ENCODE measurements around the gene C12orf76. TPM values are rescaled to one million over a fixed set of nuclear protein-coding genes. Genes with fewer than 3 reads are reported as not detected.

The C12orf76 gene
- total and polyA plus RNA-seq, 2 of the 13 experiments (the other 11 are each of a cell fraction or from before 2014, with no cell fraction given) = 15.8 to 38.4 TPM

DNA sequence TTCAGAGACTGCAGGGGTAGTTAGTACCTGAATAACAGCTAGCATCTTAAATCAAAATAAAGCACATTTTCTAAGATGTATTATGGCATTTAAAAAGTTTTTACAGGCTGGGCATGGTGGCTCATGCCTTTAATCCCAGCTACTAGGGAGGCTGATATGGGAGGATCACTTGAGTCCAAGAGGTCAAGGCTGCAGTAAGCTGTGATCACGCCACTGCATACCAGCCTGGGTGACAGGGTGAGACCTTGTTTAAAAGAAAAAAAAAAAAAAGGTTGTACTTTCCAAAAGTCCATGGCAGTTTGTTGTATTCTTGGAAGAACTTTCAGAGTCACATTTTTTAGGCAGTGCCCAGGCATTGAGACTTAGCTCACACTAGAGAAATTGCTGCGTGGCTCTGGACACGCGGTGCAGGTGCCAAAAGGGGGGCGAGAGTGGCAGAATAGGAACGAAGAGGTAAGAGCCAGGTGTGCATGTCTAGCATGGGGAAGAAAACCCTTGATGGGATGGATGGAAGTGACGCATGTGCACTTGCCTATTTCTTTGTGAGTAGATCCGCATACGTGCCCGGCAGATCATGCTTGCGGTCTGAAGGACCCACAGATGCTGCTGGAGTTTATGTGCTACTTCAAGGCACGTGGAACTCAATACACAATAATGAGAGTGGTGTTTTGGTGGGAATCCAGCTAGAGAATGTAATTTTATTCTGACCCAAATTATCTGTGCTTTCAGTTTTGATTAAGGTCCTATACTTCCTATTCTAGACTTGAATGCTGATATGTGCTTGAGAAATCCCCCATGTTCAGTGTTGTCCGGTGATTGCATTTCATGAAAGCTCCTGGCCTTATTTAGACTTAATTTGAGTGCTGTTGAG lies 37.2 kb downstream of the C12orf76 start (continued):
- TF ChIP-seq, protein P1, sequence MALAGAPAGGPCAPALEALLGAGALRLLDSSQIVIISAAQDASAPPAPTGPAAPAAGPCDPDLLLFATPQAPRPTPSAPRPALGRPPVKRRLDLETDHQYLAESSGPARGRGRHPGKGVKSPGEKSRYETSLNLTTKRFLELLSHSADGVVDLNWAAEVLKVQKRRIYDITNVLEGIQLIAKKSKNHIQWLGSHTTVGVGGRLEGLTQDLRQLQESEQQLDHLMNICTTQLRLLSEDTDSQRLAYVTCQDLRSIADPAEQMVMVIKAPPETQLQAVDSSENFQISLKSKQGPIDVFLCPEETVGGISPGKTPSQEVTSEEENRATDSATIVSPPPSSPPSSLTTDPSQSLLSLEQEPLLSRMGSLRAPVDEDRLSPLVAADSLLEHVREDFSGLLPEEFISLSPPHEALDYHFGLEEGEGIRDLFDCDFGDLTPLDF (CRISPR knock-in tag; IDR thresholded peaks at IDR 0.05) = no peak
- no peak for TF ChIP-seq ZNF672 (CRISPR knock-in tag; IDR thresholded peaks at IDR 0.05)
- TF ChIP-seq ZSCAN29 (CRISPR knock-in tag; conservative IDR thresholded peaks at IDR 0.05) = no peak
- TF ChIP-seq ADNP (CRISPR knock-in tag; IDR thresholded peaks at IDR 0.05) = no peak
- TF ChIP-seq, protein P2, sequence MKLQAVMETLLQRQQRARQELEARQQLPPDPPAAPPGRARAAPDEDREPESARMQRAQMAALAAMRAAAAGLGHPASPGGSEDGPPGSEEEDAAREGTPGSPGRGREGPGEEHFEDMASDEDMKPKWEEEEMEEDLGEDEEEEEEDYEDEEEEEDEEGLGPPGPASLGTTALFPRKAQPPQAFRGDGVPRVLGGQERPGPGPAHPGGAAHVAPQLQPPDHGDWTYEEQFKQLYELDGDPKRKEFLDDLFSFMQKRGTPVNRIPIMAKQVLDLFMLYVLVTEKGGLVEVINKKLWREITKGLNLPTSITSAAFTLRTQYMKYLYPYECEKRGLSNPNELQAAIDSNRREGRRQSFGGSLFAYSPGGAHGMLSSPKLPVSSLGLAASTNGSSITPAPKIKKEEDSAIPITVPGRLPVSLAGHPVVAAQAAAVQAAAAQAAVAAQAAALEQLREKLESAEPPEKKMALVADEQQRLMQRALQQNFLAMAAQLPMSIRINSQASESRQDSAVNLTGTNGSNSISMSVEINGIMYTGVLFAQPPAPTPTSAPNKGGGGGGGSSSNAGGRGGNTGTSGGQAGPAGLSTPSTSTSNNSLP (IDR thresholded peaks at IDR 0.05; ENCODE audit: low read depth, low read length) = peak; percentile 84
- peak; percentile 25; the same call in 1 of the 2 replicates for TF ChIP-seq BHLHE40 (IDR thresholded peaks at IDR 0.05; ENCODE audit: low read length)
- no peak for TF ChIP-seq FOXK1 (CRISPR knock-in tag; IDR thresholded peaks at IDR 0.05; ENCODE audit: borderline replicate concordance, low read depth)
- TF ChIP-seq, protein P3, sequence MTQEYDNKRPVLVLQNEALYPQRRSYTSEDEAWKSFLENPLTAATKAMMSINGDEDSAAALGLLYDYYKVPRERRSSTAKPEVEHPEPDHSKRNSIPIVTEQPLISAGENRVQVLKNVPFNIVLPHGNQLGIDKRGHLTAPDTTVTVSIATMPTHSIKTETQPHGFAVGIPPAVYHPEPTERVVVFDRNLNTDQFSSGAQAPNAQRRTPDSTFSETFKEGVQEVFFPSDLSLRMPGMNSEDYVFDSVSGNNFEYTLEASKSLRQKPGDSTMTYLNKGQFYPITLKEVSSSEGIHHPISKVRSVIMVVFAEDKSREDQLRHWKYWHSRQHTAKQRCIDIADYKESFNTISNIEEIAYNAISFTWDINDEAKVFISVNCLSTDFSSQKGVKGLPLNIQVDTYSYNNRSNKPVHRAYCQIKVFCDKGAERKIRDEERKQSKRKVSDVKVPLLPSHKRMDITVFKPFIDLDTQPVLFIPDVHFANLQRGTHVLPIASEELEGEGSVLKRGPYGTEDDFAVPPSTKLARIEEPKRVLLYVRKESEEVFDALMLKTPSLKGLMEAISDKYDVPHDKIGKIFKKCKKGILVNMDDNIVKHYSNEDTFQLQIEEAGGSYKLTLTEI (CRISPR knock-in tag; conservative IDR thresholded peaks at IDR 0.05) = no peak
- TF ChIP-seq ZNF207 (IDR thresholded peaks at IDR 0.05; ENCODE audit: borderline replicate concordance) = no peak
- TF ChIP-seq HES4 (CRISPR knock-in tag; IDR thresholded peaks at IDR 0.05; ENCODE audit: borderline replicate concordance) = no peak
- TF ChIP-seq, protein P4, sequence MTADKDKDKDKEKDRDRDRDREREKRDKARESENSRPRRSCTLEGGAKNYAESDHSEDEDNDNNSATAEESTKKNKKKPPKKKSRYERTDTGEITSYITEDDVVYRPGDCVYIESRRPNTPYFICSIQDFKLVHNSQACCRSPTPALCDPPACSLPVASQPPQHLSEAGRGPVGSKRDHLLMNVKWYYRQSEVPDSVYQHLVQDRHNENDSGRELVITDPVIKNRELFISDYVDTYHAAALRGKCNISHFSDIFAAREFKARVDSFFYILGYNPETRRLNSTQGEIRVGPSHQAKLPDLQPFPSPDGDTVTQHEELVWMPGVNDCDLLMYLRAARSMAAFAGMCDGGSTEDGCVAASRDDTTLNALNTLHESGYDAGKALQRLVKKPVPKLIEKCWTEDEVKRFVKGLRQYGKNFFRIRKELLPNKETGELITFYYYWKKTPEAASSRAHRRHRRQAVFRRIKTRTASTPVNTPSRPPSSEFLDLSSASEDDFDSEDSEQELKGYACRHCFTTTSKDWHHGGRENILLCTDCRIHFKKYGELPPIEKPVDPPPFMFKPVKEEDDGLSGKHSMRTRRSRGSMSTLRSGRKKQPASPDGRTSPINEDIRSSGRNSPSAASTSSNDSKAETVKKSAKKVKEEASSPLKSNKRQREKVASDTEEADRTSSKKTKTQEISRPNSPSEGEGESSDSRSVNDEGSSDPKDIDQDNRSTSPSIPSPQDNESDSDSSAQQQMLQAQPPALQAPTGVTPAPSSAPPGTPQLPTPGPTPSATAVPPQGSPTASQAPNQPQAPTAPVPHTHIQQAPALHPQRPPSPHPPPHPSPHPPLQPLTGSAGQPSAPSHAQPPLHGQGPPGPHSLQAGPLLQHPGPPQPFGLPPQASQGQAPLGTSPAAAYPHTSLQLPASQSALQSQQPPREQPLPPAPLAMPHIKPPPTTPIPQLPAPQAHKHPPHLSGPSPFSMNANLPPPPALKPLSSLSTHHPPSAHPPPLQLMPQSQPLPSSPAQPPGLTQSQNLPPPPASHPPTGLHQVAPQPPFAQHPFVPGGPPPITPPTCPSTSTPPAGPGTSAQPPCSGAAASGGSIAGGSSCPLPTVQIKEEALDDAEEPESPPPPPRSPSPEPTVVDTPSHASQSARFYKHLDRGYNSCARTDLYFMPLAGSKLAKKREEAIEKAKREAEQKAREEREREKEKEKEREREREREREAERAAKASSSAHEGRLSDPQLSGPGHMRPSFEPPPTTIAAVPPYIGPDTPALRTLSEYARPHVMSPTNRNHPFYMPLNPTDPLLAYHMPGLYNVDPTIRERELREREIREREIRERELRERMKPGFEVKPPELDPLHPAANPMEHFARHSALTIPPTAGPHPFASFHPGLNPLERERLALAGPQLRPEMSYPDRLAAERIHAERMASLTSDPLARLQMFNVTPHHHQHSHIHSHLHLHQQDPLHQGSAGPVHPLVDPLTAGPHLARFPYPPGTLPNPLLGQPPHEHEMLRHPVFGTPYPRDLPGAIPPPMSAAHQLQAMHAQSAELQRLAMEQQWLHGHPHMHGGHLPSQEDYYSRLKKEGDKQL (CRISPR knock-in tag; IDR thresholded peaks at IDR 0.05; ENCODE audit: low read depth) = no peak
- TF ChIP-seq, protein P5, sequence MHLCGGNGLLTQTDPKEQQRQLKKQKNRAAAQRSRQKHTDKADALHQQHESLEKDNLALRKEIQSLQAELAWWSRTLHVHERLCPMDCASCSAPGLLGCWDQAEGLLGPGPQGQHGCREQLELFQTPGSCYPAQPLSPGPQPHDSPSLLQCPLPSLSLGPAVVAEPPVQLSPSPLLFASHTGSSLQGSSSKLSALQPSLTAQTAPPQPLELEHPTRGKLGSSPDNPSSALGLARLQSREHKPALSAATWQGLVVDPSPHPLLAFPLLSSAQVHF (CRISPR knock-in tag; IDR thresholded peaks at IDR 0.05) = no peak

All from HepG2 (cell line).